ENCODE measurements around the gene FAM107A. TPM values are rescaled to one million over a fixed set of nuclear protein-coding genes. Genes with fewer than 3 reads are reported as not detected.

Gene FAM107A
- total RNA-seq, 1 donor from 2014 or later = not detected

- no peak overlapping the region for H3K27ac ChIP-seq (ENCODE audit: low read depth, low read length)
- no peak for FAIRE-seq
- peaks cover 15% of the 10 kb centered on the region for H3K4me1 ChIP-seq (ENCODE audit: insufficient read depth, low read length)
- Mint-ChIP-seq H3K4me1 (ENCODE audit: low read depth, unreplicated experiment) (no peaks in the 10 kb centered on the region), H3K9me3 (ENCODE audit: unreplicated experiment) (peaks cover 7% of the 10 kb centered on the region), H3K27ac (ENCODE audit: unreplicated experiment) (no peak overlapping the region), H3K4me3 (ENCODE audit: unreplicated experiment) (no peak overlapping the region), H3K27me3 (ENCODE audit: low read depth, unreplicated experiment) (peaks cover 11% of the 10 kb centered on the region), H3K36me3 (ENCODE audit: low read depth, unreplicated experiment) (peaks cover 3% of the 10 kb centered on the region)
- TF ChIP-seq CTCF (IDR thresholded peaks at IDR 0.05; ENCODE audit: insufficient read depth, low read depth, low read length) (no peak), EZH2 (IDR thresholded peaks at IDR 0.05; ENCODE audit: insufficient read depth, low read length) (no peak)
- no peaks in the 10 kb centered on the region for H3K27me3 ChIP-seq (ENCODE audit: insufficient read depth, low read length)
- no peaks in the 10 kb centered on the region for H3K79me2 ChIP-seq (ENCODE audit: insufficient read depth, low read length)
- no peak overlapping the region for H3K4me2 ChIP-seq (ENCODE audit: low read length)
- no peaks in the 10 kb centered on the region for H3K9me3 ChIP-seq (ENCODE audit: insufficient read depth, low read depth, low read length)
- DNase-seq (ENCODE audit: low read depth) = peak; percentile 10
- H3K36me3 ChIP-seq (ENCODE audit: insufficient read depth, low read length) = no peaks in the 10 kb centered on the region
- no peak overlapping the region for H3K4me3 ChIP-seq (ENCODE audit: insufficient read depth, low read depth, low read length)
- no peak overlapping the region for H3K9ac ChIP-seq (ENCODE audit: low read length)
- no peaks in the 10 kb centered on the region for H4K20me1 ChIP-seq (ENCODE audit: insufficient read depth, low read length)
- no peak overlapping the region for H2AFZ ChIP-seq (ENCODE audit: low read depth, low read length)
Measured at GRCh38 chr3:58572013-58572633, 5.1 kb downstream of the FAM107A start.

DNA sequence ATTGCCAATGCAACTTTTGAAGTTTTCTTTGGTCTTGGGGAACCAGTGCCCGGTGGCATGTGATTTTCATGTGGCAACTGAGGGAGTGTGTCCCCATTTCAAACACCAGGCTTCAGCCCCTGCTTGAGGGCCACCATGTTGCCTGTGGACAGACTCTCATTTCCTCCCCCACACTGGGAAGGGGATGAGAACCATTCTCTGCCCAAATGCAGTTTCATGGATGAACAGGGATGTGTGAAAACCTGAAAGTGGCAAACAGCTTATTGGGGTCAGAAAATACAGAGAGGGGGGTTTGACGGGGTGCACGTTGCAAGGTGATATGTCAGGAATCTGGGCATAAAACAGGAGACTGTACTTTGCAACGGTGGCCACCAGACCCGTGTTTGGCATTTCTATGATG is 6.3 kb downstream of the FAM107A start:
- no peaks in the 10 kb centered on the region for H3K79me2 ChIP-seq (ENCODE audit: insufficient read depth, low read length)
- FAIRE-seq (no peak), DNase-seq (ENCODE audit: low read depth) (no peak)
- no peak for TF ChIP-seq CTCF (IDR thresholded peaks at IDR 0.05; ENCODE audit: insufficient read depth, low read depth, low read length)
- no peak for TF ChIP-seq EZH2 (IDR thresholded peaks at IDR 0.05; ENCODE audit: insufficient read depth, low read length)
- Mint-ChIP-seq H3K9me3 (ENCODE audit: unreplicated experiment) (peaks cover 7% of the 10 kb centered on the region), H3K4me3 (ENCODE audit: unreplicated experiment) (no peak overlapping the region), H3K4me1 (ENCODE audit: low read depth, unreplicated experiment) (peaks cover 6% of the 10 kb centered on the region), H3K27ac (ENCODE audit: unreplicated experiment) (no peak overlapping the region), H3K36me3 (ENCODE audit: low read depth, unreplicated experiment) (peaks cover 3% of the 10 kb centered on the region), H3K27me3 (ENCODE audit: low read depth, unreplicated experiment) (peaks cover 6% of the 10 kb centered on the region)
- no peaks in the 10 kb centered on the region for H3K36me3 ChIP-seq (ENCODE audit: insufficient read depth, low read length)
- H3K27me3 ChIP-seq (ENCODE audit: insufficient read depth, low read length) = no peaks in the 10 kb centered on the region
- peaks cover 7% of the 10 kb centered on the region for H3K4me1 ChIP-seq (ENCODE audit: insufficient read depth, low read length)
- no peak overlapping the region for H3K4me2 ChIP-seq (ENCODE audit: low read length)
- H3K9me3 ChIP-seq (ENCODE audit: insufficient read depth, low read depth, low read length) = no peaks in the 10 kb centered on the region
- no peak overlapping the region for H3K27ac ChIP-seq (ENCODE audit: low read depth, low read length)
- no peak overlapping the region for H3K4me3 ChIP-seq (ENCODE audit: insufficient read depth, low read depth, low read length)
- H4K20me1 ChIP-seq (ENCODE audit: insufficient read depth, low read length) = no peaks in the 10 kb centered on the region
- H2AFZ ChIP-seq (ENCODE audit: low read depth, low read length) = no peak overlapping the region
- no peak overlapping the region for H3K9ac ChIP-seq (ENCODE audit: low read length)

GRCh38 chr3:58569287-58570001 is 7.7 kb downstream of the FAM107A start:
- TF ChIP-seq CTCF (IDR thresholded peaks at IDR 0.05; ENCODE audit: insufficient read depth, low read depth, low read length) (no peak), EZH2 (IDR thresholded peaks at IDR 0.05; ENCODE audit: insufficient read depth, low read length) (no peak)
- no peak overlapping the region for H3K9ac ChIP-seq (ENCODE audit: low read length)
- no peaks in the 10 kb centered on the region for H3K27me3 ChIP-seq (ENCODE audit: insufficient read depth, low read length)
- no peaks in the 10 kb centered on the region for H4K20me1 ChIP-seq (ENCODE audit: insufficient read depth, low read length)
- no peaks in the 10 kb centered on the region for H3K36me3 ChIP-seq (ENCODE audit: insufficient read depth, low read length)
- H3K9me3 Mint-ChIP-seq (ENCODE audit: unreplicated experiment) = peaks cover 7% of the 10 kb centered on the region
- no peaks in the 10 kb centered on the region for H3K79me2 ChIP-seq (ENCODE audit: insufficient read depth, low read length)
- H3K4me1 ChIP-seq (ENCODE audit: insufficient read depth, low read length) = peaks cover 10% of the 10 kb centered on the region
- H2AFZ ChIP-seq (ENCODE audit: low read depth, low read length) = no peak overlapping the region
- peaks cover 3% of the 10 kb centered on the region for H3K36me3 Mint-ChIP-seq (ENCODE audit: low read depth, unreplicated experiment)
- no peak overlapping the region for H3K4me3 Mint-ChIP-seq (ENCODE audit: unreplicated experiment)
- H3K4me3 ChIP-seq (ENCODE audit: insufficient read depth, low read depth, low read length) = no peak overlapping the region
- no peak for FAIRE-seq
- no peak for DNase-seq (ENCODE audit: low read depth)
- peaks cover 17% of the 10 kb centered on the region for H3K4me1 Mint-ChIP-seq (ENCODE audit: low read depth, unreplicated experiment)
- H3K27me3 Mint-ChIP-seq (ENCODE audit: low read depth, unreplicated experiment) = peaks cover 4% of the 10 kb centered on the region
- H3K27ac ChIP-seq (ENCODE audit: low read depth, low read length) = no peak overlapping the region
- no peak overlapping the region for H3K27ac Mint-ChIP-seq (ENCODE audit: unreplicated experiment)
- H3K4me2 ChIP-seq (ENCODE audit: low read length) = no peak overlapping the region
- H3K9me3 ChIP-seq (ENCODE audit: insufficient read depth, low read depth, low read length) = no peaks in the 10 kb centered on the region

Measured in astrocyte (in vitro differentiated cells and primary cell).